Psoas muscle (tissue), 8 donors: ENCODE measurements around the gene SPSB3. TPM values are rescaled to one million over a fixed set of nuclear protein-coding genes. Genes with fewer than 3 reads are reported as not detected.

ENCODE experiments used
- ATAC-seq, 4 donors: fragments of 200-7000 bp; cut with Tn5 transposase; one replicate each; pipeline ENCODE4 v1.9.1; 2020; ENCODE audit warnings: moderate library complexity in 3 of 4, mild to moderate bottlenecking in 2 of 4
- DNase-seq, 2 donors: peaks; one replicate each; pipeline ENCODE4 v3.0.0-alpha.2; 2020
- H3K27ac ChIP-seq: fragments of 200-600 bp; one replicate; pipeline ENCODE4 v1.8.0; 2022
- H3K27me3 ChIP-seq, 3 donors: fragments of 200-600 bp in 1 of 3; one replicate each; pipeline versions ENCODE4 v1.6.1 to v1.8.0; 2013 to 2022; ENCODE audit warnings: low read length in 2 of 3, mild to moderate bottlenecking in 2 of 3, moderate library complexity in 1 of 3; ENCODE audit not compliant: insufficient read depth in 3 of 3
- H3K36me3 ChIP-seq, 2 donors: fragments of 200-600 bp in 1 of 2; one replicate each; pipeline versions ENCODE4 v1.6.1 to v1.8.0; 2013 to 2022; ENCODE audit warnings: low read depth in 1 of 2, mild to moderate bottlenecking in 1 of 2, moderate library complexity in 1 of 2; ENCODE audit not compliant: insufficient read depth in 1 of 2
- H3K4me1 ChIP-seq: fragments of 200-600 bp; one replicate; pipeline ENCODE4 v1.8.0; 2022
- H3K4me3 ChIP-seq: fragments of 200-600 bp; one replicate; pipeline ENCODE4 v1.8.0; 2022; ENCODE audit warnings: mild to moderate bottlenecking
- H3K9me3 ChIP-seq: fragments of 200-600 bp; one replicate; pipeline ENCODE4 v1.8.0; 2022
- CTCF ChIP-seq: fragments of 200-600 bp; IDR thresholded peaks from one replicate; pipeline ENCODE4 v1.8.0; 2022; ENCODE audit warnings: antibody characterized with exemption
- WGBS, 3 donors: extraction: QIAGEN DNeasy Blood & Tissue Kit; methylation state at CpG; one replicate each; pipeline versions ENCODE4 v1.1.6 to v1.1.7; 2013; 5-methylcytosine and 5-hydroxymethylcytosine counted together
- intact Hi-C, 2 donors: fragments of 100-400 bp; cut with DNase I; formaldehyde crosslinking; loops; one replicate each; pipeline versions ENCODE4 v1.11.0 to v1.14.2; 2022
- polyA plus RNA-seq, 3 donors: library from polyadenylated mRNA; stranded (reverse); fragments of 200-250 nt; gene quantifications; one replicate each; pipeline ENCODE4 v1.2.3, GENCODE V29; 2013
- total RNA-seq, 4 donors: library from RNA; stranded (reverse); fragmentation: NEBNext Ultra II Directional in 2 of 4; extraction: Animal tissue kit (Norgen Biotek cat#: 25700) in 2 of 4; gene quantifications; one replicate each; pipeline versions ENCODE4 v1.2.1 to v1.2.4, GENCODE V29; 2021 to 2023
- donor health status: healthy with polysubstance abuse.
- donor health status: DM: no; HTN: no; CAD: no; lungs with moderate emphysema.
- donor health status: Bipolar disorder and iron deficiency.
- donor health status: healthy.
- donor health status: DM: yes; HTN: yes; CAD: no.
- donor health status: DM: no; HTN: no; CAD: no.
- donor health status: DM: no; HTN: no; CAD: no.
- donor health status: DM: yes; HTN: yes; CAD: no.

SPSB3 gene
- total and polyA plus RNA-seq, 7 donors: 26.3 to 108 (median 54.9) TPM

DNA sequence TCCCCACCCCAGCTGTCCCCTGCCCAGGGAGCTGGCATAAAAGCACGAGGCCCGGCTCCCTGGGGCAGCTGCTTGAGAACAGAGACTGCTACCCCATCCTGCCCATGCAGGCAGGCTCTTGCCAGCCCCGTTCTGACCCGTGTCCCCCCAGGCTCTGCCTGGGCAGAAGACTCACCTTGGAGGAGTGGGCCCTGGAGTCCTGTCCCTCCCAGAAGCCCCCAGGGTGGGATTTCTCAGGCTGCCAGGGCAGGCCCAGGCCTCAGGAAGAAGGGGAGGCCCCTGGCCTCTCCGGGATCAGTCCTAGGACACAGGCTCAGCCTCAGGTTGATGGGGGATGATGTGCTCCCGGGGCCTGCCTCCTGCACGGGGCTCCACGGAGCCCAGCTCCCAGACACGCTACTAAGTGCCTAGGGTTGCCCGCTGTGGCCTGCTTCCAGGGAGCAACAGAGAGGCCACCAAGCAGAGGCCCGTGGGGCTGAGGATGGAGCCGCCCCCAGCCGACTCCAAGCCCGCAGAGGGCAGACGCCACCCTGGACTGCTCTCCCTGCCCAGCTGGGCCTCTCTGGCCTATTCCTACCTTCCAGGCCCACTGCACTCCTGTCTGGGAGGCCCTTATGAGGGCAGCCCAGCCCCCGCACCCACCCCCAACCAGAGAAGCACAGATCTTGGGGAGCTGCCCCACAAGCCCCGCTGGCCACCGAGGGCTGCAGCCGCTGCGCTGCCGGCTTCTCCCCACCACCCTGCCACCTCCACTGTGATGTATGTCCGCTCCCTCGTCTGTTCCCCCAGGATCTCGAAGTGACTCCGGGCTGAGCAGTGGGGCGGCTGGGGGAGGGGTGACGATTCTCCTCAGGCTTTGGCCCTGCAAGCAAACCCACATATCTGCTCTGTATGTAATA lies 12.7 kb downstream of the SPSB3 start:
- Histone ChIP-seq H3K4me3 (peak overlapping the region; percentile 76), H3K27ac (peak overlapping the region; percentile 90), H3K36me3 (peaks cover 4 to 48% of the 10 kb centered on the region in 2 donors), H3K9me3 (no peaks in the 10 kb centered on the region), H3K4me1 (peaks cover 15% of the 10 kb centered on the region), H3K27me3 (no peaks in the 10 kb centered on the region)
- intact Hi-C loops: loop anchor here (5.0 to 10.0 kb wide), 2 partner anchors 62 to 175 kb away; partner anchors contain the start of genes MAPK8IP3 (in 1 of the 2) and MSRB1 (in 1 of the 2)
- DNase-seq (peak in 1 of 2 donors; percentile 66), ATAC-seq (no peak)
- 71 to 83% (median 74%) methylated on average over 27 of the region's 27 CpGs for WGBS, 3 donors
- no peak for TF ChIP-seq CTCF

DNA sequence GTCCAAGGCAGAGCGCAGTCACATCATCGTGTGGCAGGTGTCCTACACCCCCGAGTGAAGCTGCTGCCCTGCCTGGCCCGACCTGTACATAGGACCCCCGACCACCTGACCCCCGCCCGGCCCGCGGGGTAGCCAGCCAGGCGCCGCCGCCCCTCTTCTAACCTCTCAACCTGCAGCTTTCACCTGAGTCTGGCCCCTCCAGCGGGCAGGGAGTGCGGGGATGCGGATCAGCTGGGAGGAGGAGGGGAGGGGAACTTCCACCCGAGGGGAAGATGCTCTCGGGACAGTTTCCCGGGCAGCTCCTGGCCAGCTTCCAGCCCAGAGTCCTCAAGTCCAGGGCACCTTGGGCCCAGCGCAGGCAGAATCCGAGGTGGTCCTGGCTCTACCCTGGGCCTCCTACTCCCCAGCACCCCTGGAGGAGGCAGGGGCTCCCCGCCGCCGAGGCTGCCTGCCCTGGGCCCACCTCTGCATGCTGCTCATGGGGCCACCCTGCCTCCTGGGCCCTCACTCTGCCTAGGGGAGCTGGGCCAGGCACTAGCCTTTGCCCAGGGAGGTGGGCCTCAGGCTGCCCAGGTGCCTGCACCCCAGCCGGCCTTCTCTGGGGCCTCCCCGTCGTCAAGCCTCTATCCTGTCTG lies 13.5 kb downstream of the SPSB3 start:
- intact Hi-C loops: no loop called here
- peaks cover 4 to 56% of the 10 kb centered on the region in 2 donors for H3K36me3 ChIP-seq
- H3K4me1 ChIP-seq: peaks cover 7% of the 10 kb centered on the region
- TF ChIP-seq CTCF: no peak
- H3K4me3 ChIP-seq: no peak overlapping the region
- H3K27me3 ChIP-seq: no peaks in the 10 kb centered on the region
- DNase-seq (peak in 1 of 2 donors; percentile 65), ATAC-seq (no peak)
- 69 to 79% (median 73%) methylated on average over 18 to 26 of the region's 26 CpGs for WGBS, 3 donors
- no peak overlapping the region for H3K27ac ChIP-seq
- no peaks in the 10 kb centered on the region for H3K9me3 ChIP-seq

DNA sequence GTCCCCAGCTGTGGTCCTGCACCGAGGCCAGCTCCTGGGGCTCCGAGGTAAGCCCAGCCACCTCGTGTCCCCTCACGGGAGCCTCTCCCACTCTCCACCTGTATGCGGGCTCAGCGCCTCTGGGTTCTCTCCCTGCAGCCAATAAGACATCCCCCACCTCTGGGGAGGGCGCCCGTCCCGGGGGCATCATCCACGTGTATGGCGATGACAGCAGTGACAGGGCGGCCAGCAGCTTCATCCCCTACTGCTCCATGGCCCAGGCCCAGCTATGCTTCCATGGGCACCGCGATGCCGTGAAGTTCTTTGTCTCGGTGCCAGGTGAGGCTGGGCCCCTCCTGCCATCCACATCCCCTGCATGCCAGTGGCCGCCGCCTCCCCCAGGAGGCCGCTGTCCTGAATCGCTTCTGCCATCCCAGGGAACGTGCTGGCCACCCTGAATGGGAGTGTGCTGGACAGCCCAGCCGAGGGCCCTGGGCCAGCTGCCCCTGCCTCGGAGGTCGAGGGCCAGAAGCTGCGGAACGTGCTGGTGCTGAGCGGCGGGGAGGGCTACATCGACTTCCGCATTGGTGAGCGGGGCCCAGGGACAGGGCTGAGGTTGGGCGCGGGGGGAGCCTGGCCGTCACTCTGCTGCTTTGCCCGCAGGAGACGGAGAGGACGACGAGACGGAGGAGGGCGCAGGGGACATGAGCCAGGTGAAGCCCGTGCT lies 14.2 kb downstream of the SPSB3 start:
- DNase-seq: peak in 1 of 2 donors; percentile 54
- no peak for ATAC-seq
- no peak overlapping the region for H3K4me3 ChIP-seq
- H3K27ac ChIP-seq: no peak overlapping the region
- 77 to 81% (median 77%) methylated on average over 41 of the region's 41 CpGs for WGBS, 3 donors
- peaks cover 5% of the 10 kb centered on the region for H3K4me1 ChIP-seq
- peaks cover 4 to 61% of the 10 kb centered on the region in 2 donors for H3K36me3 ChIP-seq
- intact Hi-C loops: no loop called here
- H3K27me3 ChIP-seq: no peaks in the 10 kb centered on the region
- no peak for TF ChIP-seq CTCF
- no peaks in the 10 kb centered on the region for H3K9me3 ChIP-seq

DNA sequence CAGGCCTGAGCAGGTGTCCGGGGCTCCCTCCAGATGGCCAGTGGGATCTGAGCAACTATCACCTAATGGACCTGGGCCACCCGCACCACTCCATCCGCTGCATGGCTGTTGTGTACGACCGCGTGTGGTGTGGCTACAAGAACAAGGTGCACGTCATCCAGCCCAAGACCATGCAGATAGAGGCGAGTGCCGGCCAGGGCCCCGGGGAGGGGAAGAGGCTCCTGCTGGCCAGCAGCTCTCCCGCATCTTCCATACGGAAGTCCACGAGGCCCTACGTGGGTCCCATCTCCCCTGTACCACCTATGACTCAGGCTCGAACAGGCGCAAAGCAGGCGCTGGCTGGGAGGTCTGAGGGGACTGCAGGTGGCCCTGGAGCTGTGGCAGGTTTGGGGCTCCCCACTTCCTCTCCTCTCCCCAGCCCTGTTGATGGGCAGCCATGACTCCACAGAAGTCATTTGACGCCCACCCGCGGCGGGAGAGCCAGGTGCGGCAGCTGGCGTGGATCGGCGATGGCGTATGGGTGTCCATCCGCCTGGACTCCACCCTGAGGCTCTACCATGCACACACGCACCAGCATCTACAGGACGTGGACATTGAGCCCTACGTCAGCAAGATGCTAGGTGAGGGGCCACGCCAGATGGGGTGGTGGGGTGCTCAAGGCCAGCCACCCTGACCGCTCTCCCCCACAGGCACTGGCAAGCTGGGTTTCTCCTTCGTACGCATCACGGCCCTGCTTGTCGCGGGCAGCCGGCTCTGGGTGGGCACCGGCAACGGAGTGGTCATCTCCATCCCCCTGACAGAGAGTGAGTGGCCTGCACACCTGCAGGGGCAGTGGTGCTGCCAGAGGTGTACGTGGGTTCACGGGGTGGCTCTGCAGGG lies 15.0 kb downstream of the SPSB3 start:
- intact Hi-C loops: no loop called here
- 89 to 93% (median 90%) methylated on average over 38 to 42 of the region's 42 CpGs for WGBS, 3 donors
- no peak for TF ChIP-seq CTCF
- DNase-seq (peak in 1 of 2 donors; percentile 55), ATAC-seq (no peak)
- H3K4me3 ChIP-seq: no peak overlapping the region
- peaks cover 5% of the 10 kb centered on the region for H3K4me1 ChIP-seq
- H3K36me3 ChIP-seq: peaks cover 4 to 70% of the 10 kb centered on the region in 2 donors
- H3K27me3 ChIP-seq: no peaks in the 10 kb centered on the region
- H3K9me3 ChIP-seq: no peaks in the 10 kb centered on the region
- no peak overlapping the region for H3K27ac ChIP-seq
